ENCODE results near the gene SMARCA1. TPM values are rescaled to one million over a fixed set of nuclear protein-coding genes. Genes with fewer than 3 reads are reported as not detected.

SMARCA1 gene
- total RNA-seq, 4 donors from 2014 or later: 7.6 to 18.8 (median 8.1) TPM

DNA sequence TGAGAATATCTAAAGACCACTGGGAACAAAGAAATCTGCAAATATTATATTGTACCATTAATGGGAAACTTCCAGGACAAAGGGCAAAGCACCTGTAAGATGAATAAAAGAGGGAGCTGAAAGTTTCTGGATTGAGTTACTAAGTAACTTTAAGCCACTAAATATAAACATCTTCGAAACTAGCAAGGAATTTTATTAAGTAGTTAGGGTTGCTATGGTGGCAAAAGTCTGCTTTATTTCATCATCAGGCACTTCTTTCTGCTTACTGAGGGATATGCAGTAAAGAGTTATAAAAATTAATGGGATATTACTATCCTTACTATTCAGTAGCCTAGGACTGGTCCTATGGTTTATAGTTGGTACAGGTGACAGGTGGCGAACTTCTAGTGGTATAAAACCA lies 33.0 kb downstream of the SMARCA1 start:
- TF ChIP-seq POLR2AphosphoS5 (IDR thresholded peaks at IDR 0.05) (no peak), EP300 (IDR thresholded peaks at IDR 0.05) (no peak), POLR2A (IDR thresholded peaks at IDR 0.05) (no peak)
- TF ChIP-seq, protein P1, sequence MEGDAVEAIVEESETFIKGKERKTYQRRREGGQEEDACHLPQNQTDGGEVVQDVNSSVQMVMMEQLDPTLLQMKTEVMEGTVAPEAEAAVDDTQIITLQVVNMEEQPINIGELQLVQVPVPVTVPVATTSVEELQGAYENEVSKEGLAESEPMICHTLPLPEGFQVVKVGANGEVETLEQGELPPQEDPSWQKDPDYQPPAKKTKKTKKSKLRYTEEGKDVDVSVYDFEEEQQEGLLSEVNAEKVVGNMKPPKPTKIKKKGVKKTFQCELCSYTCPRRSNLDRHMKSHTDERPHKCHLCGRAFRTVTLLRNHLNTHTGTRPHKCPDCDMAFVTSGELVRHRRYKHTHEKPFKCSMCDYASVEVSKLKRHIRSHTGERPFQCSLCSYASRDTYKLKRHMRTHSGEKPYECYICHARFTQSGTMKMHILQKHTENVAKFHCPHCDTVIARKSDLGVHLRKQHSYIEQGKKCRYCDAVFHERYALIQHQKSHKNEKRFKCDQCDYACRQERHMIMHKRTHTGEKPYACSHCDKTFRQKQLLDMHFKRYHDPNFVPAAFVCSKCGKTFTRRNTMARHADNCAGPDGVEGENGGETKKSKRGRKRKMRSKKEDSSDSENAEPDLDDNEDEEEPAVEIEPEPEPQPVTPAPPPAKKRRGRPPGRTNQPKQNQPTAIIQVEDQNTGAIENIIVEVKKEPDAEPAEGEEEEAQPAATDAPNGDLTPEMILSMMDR (IDR thresholded peaks at IDR 0.05): no peak
- WGBS: 74% methylated on average over 2 of the region's 2 CpGs
- DNase-seq (ENCODE audit: low spot score in 2 of 2): no peak
- H3K9me3 ChIP-seq: no peaks in the 10 kb centered on the region
- no peak overlapping the region for H3K27ac ChIP-seq
- no peaks in the 10 kb centered on the region for H3K27me3 ChIP-seq
- H3K36me3 ChIP-seq: no peaks in the 10 kb centered on the region
- no peaks in the 10 kb centered on the region for H3K4me1 ChIP-seq
- no peak overlapping the region for H3K4me3 ChIP-seq

DNA sequence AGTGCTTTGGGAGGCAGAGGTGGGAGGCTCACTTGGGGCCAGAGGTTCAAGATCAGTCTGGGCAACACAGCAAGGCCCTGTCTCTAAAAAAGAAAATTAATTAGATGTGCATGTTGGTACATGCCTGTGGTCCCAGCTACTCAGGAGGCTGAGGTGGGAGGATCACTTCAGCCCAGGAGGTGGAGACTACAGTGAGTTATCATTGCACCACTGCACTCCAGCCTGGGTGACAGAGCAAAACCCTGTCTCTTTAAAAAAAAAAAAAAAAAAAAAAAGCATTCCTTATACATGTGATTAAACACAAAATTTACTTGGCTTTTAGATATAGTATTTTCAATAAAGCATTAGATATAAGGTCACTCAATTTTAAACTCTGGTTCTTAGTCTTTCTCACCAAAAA lies 34.9 kb downstream of the SMARCA1 start:
- H3K9me3 ChIP-seq: no peaks in the 10 kb centered on the region
- TF ChIP-seq EP300 (IDR thresholded peaks at IDR 0.05) (no peak), POLR2AphosphoS5 (IDR thresholded peaks at IDR 0.05) (no peak), POLR2A (IDR thresholded peaks at IDR 0.05) (no peak)
- TF ChIP-seq, protein P1 (IDR thresholded peaks at IDR 0.05): no peak
- no peak for DNase-seq (ENCODE audit: low spot score in 2 of 2)
- H3K27ac ChIP-seq: no peak overlapping the region
- no peaks in the 10 kb centered on the region for H3K27me3 ChIP-seq
- H3K4me1 ChIP-seq: no peaks in the 10 kb centered on the region
- H3K4me3 ChIP-seq: no peak overlapping the region
- peaks cover 4% of the 10 kb centered on the region for H3K36me3 ChIP-seq

DNA sequence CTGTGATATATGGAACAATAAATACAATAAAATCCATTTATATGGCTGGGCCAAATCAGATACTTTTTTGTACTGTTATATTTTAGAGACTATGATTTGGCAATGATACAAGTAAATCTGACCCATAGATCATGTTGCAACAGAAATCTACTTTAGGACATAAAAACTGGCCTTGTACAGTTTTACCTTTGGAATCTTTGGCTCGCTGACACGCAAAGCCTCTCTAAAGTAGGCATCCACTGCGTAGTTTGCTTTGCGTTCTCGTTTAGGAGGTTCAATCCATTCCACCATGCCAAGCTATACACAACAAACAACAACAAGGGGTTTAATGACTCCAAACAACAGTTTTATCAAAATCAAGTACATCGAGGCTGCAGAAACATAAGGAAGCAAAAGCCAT lies 42.4 kb downstream of the SMARCA1 start:
- no peaks in the 10 kb centered on the region for H3K9me3 ChIP-seq
- no peak overlapping the region for H3K4me3 ChIP-seq
- TF ChIP-seq POLR2AphosphoS5 (IDR thresholded peaks at IDR 0.05): no peak
- TF ChIP-seq, protein P1 (IDR thresholded peaks at IDR 0.05): no peak
- 93% methylated on average over 6 of the region's 6 CpGs for WGBS
- H3K36me3 ChIP-seq: peaks cover 4% of the 10 kb centered on the region
- DNase-seq (ENCODE audit: low spot score in 2 of 2): no peak
- H3K27me3 ChIP-seq: no peaks in the 10 kb centered on the region
- no peaks in the 10 kb centered on the region for H3K4me1 ChIP-seq
- H3K27ac ChIP-seq: no peak overlapping the region

DNA sequence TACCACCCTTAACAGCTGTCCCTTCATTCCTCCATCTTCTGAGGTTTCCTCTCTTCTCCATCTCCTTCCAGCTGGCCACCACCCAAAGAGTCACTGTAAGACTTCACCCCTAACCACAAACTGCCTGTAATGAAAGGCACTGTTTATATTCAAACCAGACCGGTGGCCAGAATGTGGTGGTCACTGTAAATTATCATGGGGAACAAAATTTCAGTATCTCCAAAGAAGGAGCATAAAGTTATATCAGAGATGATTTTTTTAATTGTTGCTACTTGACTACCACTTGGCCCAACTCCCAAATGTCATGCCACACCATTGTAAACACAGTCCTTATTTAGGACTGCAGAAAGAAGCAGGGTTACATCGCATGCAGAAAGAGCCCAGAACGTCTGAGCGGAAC lies 44.8 kb downstream of the SMARCA1 start:
- Histone ChIP-seq H3K27me3 (no peaks in the 10 kb centered on the region), H3K4me1 (no peaks in the 10 kb centered on the region), H3K9me3 (no peaks in the 10 kb centered on the region), H3K36me3 (no peaks in the 10 kb centered on the region), H3K27ac (no peak overlapping the region), H3K4me3 (no peak overlapping the region)
- TF ChIP-seq EP300 (IDR thresholded peaks at IDR 0.05): no peak
- TF ChIP-seq, protein P1 (IDR thresholded peaks at IDR 0.05): no peak
- TF ChIP-seq POLR2AphosphoS5 (IDR thresholded peaks at IDR 0.05): no peak
- no peak for DNase-seq (ENCODE audit: low spot score in 2 of 2)
- 72% methylated on average over 4 of the region's 4 CpGs for WGBS

DNA sequence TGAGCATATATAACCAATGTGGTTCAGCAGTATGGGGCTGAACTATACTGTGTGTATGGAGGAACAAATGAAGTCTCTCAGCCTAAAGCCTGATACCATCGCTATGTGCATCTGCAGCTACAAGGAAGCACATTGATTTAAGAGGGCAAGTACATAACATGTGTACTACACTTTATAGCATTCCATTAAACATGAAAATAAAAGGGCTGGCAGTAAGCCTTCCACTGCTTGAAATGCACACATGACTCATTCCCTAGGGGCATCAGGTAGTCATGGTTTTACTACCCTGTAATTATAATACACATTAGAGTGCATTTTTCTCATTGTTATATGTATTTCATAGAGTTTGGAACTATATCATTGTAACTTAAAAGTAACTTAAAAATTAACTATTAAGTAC lies 51.2 kb downstream of the SMARCA1 start:
- Histone ChIP-seq H3K4me3 (no peak overlapping the region), H3K4me1 (no peaks in the 10 kb centered on the region), H3K27ac (no peak overlapping the region), H3K36me3 (no peaks in the 10 kb centered on the region), H3K27me3 (no peaks in the 10 kb centered on the region), H3K9me3 (no peaks in the 10 kb centered on the region)
- no peak for TF ChIP-seq POLR2AphosphoS5 (IDR thresholded peaks at IDR 0.05)
- TF ChIP-seq, protein P1 (IDR thresholded peaks at IDR 0.05): no peak
- no peak for DNase-seq (ENCODE audit: low spot score in 2 of 2)
- 47% methylated on average over 1 of the region's 1 CpG for WGBS

Data from suprapubic skin (tissue), 4 donors.